Stimulated activated CD4-positive, alpha-beta T cell treated with anti-CD3 and anti-CD28 coated beads, TNF-alpha, amount 100 ng/mL, for 1 hour (primary cell): Measurements from ENCODE around the gene SAMD14.

Source experiments
- DNase-seq, 3 donors: peaks; one replicate each; pipeline ENCODE4 v3.0.0-alpha.2; 2020; ENCODE audit warnings: low read depth in 3 of 3, low spot score in 1 of 3

The SAMD14 gene

DNA sequence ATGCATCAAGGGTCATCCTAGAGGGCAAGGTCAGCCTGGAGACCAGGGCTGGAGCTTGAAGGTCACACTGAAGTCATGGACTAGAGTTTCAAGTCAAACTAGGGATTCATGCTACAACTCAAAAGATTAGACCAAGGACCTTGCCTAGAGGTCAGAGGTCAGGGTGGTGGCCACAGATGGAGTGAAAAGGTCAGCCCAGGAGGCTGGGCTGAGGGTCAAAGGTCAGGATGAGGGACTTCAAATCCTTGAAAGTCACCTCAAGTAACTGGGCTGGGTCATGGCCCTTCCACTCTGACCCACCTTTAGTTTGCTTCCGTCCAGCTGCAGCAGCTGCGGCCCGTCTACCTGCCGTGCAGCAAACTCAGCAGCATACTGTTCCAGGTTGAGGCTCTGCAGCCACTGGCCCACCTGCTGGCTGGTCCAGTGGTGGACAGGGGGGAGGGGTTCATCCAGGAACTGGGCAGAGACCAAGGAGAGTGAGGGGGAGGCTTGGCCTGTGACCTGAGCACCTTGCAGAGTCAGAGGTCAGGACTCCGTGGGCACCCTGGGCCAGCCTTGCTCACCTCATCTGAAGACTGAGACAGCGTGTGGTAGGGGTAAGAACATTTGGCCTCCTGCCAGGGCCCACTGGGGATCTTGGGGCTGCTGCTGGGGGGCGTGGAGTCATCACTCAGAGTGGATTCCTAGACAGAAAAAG, 16.2 kb downstream of the SAMD14 start:
- DNase-seq: no peak

DNA sequence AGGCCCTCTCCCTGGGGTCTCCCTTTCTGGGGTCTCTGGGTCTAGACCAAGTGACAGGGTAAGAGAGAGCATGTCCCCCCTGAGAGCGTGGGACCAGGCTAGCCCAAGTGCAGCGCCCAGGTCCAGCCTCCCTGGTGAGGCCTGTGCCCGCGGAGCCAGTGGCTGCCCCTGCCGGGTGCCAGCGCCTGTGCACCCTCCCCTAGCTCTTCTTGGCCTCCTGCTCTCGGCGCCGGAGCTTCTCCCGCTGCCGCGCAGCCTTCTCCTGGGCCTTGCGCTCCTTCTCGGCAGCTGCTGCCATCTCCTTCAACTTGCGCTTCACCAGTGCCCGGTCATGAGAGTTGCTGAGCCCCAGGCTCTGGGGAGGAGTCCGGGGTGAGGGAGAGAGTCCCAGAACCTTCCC, 17.3 kb downstream of the SAMD14 start:
- DNase-seq: no peak

DNA sequence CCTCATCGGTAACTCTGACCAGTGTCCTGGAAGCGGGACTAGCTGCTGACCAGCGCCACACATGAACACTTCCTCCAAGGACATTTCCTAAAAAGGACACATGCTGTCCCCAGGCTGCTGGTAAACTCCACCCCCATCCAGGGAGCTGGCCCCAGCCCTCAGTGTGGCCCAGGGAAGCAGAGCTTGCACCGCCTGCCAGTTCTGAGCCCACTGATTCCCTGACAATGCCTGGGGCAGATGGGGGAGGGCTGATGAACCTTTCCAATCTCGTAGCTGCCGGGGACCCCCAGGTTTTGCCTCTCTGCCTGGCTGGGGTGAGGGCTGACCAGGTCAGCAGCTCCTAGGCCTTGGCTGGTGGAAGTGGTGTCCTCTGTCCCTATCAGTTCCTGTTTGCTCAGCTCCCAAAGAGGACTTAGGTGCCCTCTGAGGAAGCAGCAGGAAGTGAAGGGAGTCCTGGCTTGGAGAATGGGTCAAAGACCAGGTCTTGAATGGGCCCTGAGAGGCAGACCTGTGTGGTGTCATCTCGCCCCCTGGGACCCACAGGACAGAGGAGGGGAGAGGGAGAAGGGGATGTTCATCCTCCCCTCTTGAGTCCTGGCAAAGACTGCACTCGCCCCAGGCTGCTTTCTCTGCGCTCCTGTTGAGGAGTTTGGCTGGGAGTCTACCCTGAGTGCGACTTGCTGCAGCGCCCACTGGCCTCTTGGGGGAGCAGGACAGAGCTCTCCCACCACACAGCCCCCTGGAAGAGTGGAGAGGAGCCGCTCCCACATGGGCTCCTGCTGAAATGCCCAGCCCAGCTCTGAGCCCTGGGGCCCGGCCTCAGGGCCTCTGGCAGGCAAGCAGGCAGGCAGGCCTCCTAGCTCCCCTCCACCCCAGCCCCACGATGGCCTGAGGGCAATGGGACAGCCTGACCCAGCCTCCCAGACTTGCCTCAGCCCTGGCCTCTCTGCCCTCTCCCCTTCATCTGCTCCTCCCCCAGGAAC, 18.0 kb downstream of the SAMD14 start:
- DNase-seq: no peak

DNA sequence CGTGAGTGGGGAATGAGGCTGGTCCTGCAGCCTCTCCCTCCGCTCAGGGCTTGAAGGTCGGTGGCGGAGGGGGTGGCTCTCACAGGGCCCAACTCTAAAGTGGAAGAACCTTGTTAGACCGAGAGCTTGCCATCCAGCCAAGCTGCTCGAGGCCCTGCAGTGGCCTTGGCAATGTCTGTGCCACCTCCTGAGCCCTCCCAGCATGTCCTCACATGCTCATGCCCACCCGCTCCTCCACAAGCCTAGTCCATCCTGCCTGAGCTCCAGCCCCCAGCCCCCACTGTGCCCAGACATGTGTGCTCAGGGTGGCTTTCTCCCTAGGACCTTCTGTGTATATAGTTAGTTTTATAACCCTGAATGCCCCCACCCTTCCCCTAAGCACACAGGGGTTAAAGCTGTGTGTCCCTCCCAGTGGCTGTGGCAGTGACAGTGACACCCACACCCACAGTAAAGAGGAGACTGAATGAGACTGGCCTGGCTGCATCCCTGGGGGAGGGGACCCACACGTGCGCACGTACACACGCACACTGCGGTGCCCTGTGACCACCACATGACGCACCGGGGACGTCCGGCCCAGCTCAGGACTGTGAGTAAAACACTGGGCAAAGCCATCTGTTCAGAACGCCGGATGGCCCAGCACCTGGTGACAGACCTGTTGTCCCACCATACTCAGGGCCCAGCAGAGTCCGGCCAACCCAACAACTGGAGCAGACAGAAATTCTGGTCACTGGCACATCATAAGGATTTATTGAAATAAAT, 19.2 kb downstream of the SAMD14 start:
- no peak for DNase-seq

DNA sequence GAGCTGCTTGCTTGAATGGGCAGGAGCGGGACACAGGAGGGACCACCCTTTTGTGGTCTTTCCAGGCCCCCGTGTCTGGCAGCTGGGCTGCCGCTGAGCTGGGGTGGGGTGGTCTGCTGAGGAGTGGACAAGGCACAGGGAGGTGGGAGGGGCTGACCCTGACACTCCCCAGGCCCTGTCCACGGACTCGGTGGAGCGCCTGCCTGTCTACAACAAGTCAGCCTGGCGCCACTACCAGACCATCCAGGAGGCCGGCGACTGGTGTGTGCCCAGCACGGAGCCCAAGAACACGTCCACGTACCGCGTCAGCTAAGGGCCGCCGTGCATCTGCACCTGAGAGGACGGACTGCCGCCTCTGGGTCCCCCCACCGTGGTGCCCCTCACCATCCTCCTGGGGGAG, 20.2 kb downstream of the SAMD14 start:
- DNase-seq: no peak

DNA sequence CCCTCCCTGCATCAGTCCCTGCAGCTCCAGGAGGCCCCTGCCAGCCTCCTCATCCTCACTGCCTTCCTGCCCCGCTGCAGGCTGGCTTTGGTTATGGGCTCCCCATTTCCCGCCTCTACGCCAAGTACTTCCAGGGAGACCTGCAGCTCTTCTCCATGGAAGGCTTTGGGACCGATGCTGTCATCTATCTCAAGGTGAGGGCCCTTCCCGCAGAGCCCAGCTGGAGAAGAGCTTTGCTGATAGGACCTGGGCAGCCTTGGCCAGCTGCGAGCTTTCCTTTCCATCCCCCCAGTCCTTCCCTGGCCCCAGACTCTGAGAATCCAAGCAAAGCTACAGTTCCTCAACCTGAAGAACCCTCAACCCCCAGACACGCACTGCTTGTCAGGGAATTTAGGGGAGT, 20.8 kb downstream of the SAMD14 start:
- no peak for DNase-seq

DNA sequence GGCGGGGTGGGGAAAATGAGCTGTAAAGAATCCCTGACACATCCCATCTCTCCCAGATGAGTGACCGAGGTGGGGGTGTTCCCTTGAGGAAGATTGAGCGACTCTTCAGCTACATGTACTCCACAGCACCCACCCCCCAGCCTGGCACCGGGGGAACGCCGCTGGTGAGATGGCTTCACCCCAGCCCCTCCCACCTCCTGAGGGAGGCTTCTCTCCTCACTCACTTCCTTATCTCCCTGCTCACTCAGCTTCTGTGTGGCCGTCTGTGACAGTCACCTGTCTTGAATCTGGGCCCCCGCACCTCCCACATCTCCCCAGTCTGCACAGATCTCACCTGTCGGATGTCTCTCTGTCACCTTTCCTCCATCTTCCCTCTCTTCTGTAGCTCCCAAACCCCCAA, 21.4 kb downstream of the SAMD14 start:
- DNase-seq: no peak

DNA sequence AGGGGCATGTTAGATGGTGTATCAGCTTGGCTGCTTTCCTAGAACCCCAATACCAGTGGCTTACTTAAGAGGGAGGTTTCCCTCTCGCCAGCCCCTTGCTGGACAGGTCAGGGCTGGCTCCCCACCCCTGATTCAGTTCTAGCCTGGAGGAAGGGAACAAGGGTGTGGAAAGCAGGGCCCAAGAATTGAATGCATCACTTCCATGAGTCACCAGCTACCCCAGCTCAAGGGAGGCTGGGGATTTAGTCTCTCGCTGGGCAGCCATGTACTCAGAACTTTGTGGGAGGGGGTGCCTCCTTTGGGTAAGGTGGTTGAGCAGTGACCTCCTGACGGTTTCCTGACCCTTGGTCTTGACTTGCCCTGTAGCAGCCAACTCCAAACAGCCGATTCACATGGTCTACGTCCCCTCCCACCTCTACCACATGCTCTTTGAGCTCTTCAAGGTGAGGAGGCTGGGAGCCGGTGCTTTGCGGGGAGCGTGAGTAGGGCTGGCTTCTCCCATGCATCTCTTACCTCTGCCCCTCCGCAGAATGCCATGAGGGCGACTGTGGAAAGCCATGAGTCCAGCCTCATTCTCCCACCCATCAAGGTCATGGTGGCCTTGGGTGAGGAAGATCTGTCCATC, 22.1 kb downstream of the SAMD14 start:
- DNase-seq: no peak

DNA sequence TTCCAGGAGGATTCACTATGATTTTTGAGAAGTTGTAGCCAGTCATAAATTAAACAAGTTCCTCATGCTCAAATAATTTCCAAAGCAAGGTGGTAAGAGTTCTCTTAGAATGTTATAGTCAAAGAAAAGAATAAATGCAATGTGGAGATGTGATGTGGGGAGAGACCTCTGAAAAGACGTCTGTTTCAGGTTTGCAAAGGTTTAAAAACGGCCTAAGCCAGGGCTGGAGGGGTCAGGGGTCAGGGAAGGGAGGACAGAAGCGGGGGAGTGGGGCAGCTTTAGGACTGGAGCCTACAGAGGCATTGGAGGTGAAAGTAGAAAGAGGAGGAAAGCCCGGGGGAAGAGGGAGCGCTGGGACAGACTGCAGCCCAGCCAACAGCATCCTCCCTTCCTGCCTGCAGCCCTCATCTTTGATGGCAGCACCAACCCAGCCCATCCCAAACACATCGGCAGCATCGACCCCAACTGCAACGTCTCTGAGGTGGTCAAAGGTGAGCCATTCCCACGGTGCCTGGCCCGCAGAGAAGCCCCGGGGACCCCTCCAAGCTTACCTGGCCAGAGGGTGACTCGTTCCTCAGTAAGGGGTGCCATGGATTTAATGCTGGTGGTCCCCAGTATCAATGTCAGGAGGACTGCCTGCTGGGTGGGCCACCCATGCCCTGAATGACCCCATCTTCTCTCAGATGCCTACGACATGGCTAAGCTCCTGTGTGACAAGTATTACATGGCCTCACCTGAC, 23.4 kb downstream of the SAMD14 start:
- no peak for DNase-seq

DNA sequence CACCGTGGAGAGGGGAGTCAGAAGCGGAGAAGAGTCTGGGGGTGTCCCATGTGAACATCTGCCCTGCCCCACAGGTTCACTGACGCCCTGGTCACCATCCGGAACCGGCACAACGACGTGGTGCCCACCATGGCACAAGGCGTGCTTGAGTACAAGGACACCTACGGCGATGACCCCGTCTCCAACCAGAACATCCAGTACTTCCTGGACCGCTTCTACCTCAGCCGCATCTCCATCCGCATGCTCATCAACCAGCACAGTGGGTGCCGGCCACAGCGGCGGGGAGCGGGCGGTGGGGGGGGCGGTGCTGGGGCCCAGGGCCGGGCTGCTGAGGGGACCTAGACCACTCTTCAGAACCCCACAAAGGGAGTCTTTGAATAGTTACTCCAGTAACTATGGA, 24.1 kb downstream of the SAMD14 start:
- no peak for DNase-seq

DNA sequence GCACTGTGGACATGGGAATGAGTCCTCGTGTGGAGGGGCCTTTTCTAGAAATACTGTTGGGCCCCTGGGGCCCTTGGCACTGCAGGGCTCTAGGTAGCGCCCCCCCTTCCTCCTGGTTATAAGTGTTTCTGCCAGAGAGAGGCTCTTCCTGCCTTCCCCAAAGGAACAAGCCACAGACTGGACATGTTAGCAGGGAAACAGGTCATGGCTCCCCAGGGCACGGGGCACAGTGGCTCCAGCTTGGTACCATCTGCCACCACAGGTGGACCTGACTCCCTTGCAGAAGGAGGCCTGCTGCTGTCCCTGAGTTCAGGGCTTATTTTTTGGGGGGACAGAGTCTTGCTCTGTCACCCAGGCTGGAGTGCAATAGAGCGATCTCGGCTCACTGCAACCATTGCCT, 26.0 kb downstream of the SAMD14 start:
- no peak for DNase-seq

DNA sequence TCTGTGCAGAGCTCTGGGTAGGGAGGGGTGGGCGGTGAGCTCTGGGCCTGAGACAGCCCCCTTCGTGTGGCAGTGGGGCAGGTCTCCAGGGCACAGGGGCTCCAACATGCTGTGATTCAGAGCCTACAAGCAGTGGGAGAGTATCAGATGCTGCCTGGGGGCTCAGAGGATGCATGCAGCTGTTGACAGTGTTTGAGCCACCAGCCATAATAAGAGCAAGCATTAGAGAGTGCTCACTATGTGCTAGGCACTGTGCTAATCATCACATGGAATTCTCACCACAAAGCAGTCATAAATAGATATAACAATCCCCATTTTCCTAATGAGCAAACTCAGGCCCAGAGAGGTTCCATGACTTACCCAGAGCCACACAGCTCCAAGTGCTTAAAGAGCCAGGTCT, 26.7 kb downstream of the SAMD14 start:
- no peak for DNase-seq

DNA sequence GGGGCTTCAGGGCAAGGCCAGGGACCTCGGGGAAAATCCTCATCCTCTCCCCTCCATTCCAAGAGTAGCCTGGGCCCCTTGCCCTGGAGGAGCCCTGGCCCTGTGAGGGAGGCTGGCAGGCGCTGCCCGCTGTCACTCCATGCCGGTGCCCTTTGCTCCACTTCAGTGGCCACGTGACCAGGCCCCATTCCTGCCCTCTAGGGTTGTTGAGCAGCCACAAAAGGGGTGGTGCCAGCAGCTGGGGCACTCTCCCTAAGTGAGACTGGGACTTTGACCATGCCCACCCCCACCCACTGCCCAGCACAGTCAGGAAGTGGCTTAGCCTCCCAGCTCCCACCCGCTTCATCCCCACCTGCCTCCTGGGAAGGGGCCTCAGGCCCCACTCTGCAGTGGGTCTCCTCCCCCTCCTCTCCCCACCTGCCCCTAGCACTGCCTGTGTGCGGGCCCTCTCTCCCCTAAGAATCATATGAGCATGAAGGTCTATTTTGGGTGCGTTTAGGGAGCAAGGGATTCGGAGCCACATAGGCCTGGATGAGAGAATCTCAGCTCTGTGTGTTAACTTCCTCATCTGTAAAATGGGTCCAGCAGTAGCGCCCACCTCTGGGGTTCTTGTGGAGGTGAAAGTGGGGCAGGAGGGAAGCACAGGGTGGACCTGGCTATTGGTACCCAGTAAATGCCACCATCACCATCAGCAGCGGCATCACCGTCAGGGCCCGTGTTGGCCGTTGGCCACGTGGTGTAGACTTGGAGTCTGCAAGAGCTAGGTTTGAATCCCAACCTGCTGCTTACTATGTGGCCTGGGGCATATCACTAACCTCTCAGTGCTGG, 27.6 kb downstream of the SAMD14 start:
- DNase-seq: no peak

DNA sequence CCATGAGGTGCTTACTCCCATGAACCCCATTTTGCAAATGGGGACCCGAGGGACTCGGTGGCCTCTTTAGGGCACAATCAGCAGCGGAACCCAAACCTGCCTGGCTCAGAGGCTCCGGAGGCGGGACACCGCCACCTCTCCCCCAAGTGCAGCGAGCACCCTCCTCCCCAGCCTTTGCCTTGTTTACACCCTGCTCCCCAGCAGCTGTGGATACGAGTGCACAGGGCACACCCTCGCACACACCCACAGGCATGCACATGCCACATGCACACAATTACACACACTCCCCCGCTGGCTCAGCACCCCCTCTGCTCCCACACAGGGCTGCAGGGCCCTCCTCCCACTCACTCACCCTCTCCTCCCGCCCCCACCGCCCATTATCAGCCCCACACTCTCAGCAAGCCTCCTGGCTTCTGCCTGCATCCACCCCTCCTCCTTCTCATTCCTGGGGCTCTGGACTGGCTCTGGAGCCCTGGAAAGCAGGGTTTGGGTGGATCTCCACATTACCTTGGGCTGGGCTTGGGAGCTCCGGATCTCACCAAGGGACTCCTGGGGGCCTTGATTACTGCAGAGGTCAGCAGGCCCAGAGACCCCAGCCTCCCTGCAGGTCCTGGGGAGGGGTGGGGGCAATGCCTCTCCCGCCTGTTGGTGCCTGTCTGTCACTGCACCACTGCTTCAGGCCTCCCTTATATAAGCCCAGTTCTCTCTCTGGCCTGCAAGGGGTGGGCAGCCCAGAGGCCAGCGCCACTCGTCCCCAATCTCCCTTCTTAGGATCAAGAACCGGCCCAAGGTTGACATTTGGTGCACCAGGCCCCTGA, 28.4 kb downstream of the SAMD14 start:
- no peak for DNase-seq

DNA sequence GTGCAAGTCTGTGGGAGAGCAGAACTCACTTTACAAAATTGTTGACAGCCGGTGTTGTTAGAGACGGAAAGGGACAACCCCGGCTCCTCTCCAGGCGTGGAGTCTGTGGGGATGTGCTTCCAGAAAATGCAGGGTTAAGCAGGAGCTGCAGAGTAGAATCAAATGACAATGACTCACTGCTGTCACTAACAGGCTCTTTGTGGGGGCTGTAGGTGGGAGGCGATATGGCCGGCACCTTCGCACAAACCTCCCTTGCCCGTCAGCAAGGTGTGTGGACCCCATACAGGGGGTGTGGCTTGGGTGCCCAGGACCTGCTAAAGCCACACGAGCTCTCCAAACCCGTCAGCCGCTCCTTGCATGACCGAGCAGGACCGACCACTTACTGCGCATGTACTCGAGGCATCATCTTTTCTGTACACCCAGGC, 29.0 kb downstream of the SAMD14 start:
- no peak for DNase-seq

DNA sequence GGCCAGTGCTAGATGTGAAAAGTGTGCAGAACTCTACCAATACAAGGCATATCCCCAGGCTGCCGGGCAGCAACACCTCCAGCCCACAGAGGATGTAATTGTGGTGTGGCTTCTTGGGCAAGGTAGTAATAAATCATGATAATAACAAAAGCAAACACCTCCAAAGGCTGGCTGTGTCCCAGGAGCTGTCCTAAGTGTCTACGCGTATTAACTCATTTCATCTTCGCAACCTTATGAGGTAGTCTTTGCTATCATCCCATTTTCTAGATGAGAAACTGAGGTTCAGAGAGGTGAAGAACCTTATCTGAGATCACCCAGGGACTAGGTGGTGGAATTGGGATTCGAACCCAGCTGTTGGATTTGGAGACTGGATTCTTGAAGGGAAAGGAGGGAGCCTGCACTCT, 29.5 kb downstream of the SAMD14 start:
- no peak for DNase-seq

DNA sequence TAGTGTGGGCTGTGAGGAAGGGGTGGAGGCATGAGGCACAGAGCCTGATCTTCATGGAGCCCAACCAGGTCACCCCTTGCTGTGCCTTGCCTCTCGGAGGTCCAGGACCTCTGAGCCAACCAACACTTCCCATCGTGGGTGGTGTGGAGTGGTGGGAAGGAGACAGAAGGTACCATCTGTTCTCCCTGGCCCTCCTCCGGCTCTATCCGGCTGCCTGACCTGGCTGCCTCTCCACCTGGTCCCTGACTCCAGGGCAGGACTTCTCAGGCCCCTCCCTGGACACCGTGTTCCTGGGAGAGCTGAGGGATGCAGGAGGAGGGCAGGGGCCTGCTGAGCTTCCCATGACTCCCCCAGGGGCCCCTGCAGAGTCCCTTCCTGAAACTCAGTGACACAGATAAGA, 31.0 kb downstream of the SAMD14 start:
- no peak for DNase-seq

DNA sequence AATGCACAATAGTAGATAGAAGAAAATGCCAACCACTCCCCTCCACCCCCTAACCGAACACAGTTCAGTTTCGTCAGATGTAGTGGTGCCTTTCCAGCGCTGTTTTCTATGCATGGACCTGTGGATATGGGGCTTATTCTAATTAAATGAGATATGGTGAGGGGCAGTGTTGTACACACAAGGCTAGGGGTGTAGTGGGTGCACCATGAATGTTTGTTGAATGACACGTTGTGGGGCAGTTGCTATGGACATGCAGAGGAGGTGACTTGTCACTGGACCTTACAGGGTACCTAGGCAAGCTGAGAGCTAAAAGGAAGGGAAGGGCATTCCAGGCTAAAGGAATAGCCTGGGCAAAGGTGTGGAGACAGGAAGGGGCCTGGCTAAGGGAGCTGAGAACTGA, 31.4 kb downstream of the SAMD14 start:
- no peak for DNase-seq

DNA sequence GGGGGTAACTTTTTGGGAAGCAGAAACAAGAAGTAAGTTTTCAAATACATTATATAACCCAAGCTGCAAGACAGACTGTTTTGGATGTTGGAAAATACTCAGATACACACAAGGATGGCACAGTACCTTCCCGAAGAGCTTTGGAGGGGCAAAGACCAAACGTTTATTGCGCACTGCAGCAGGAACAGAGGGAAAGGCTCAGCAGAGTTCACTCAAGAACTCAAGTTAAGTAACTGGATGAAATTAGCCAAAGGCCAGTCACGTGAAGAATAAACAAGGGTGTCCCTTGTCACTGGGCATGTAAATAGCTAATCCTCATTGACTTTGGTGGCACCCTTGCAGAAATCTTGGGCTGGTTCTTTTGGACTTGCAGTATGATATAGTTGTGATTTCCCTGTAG, 32.0 kb downstream of the SAMD14 start:
- DNase-seq: no peak
